GM19193 (cell line): ENCODE measurements around the gene INPP4B.

ENCODE experiments used
- POLR2A ChIP-seq: IDR thresholded peaks from 4 replicates; pipeline ENCODE4 v1.6.1; 2011; ENCODE audit not compliant: insufficient read depth, insufficient read length; ENCODE audit errors: extremely low read depth

Gene INPP4B

GRCh38 chr4:142801966-142802365 is 44.1 kb downstream of the INPP4B start:
- no peak for TF ChIP-seq POLR2A

DNA sequence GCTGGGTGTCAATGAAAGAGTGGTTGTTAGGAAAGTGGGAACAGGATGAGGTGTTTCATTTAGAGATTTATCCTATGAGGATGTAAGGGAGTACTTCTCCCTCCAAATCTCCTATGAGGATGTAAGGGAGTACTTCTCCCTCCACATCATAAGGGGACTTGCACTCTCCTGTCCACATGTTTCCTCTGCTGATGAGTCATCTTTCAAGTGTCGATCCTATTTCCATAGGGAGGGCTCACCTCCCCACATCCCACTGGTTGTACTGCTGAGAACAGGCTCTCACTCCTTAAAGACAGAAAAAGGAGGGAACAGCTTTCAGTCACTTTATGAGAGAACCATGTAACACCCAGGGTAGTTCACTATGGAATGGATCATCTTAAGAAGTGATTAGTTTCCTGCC is 65.0 kb downstream of the INPP4B start:
- no peak for TF ChIP-seq POLR2A

DNA sequence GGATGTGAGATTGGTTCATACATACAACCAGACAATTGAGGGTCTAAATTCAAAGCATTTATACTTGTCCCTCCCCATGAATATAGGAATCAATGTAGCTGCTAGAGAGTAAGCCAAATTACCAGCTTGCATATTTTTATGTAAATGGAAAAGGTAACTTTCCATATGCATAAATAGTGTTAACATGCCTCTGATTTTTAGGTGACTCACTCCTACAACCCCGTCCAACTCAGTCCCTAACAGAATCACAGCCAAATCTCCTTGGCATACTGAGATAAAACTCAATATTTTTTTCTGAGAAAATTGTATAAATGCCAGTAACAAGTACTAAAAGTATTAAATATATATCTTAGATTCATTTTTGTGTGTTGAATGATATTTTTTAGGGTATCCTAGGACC is 67.2 kb downstream of the INPP4B start:
- TF ChIP-seq POLR2A: no peak

- no peak for TF ChIP-seq POLR2A
Measured at GRCh38 chr4:142778430-142778829, 67.7 kb downstream of the INPP4B start.

GRCh38 chr4:142777045-142777743 is 68.9 kb downstream of the INPP4B start:
- no peak for TF ChIP-seq POLR2A

DNA sequence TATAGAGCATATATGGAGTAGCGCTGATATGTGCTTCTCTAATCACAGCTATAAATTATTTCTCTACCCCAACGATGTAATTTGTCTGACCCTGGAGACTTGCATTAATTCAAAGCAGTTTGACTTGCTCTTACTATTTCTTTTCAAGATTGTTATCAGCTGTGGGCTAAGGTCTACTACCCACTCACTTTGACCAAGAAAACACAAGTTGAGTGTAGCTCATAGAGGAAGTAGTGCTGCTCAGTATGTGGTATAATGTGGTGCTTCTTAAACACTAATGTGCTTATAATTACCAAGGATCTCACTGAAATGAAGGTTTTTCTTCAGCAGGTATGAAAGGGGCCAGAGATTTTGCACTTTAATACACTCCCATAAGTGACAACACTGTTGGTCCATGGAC is 70.1 kb downstream of the INPP4B start:
- no peak for TF ChIP-seq POLR2A

GRCh38 chr4:142773505-142773904 is 72.6 kb downstream of the INPP4B start:
- TF ChIP-seq POLR2A: no peak

DNA sequence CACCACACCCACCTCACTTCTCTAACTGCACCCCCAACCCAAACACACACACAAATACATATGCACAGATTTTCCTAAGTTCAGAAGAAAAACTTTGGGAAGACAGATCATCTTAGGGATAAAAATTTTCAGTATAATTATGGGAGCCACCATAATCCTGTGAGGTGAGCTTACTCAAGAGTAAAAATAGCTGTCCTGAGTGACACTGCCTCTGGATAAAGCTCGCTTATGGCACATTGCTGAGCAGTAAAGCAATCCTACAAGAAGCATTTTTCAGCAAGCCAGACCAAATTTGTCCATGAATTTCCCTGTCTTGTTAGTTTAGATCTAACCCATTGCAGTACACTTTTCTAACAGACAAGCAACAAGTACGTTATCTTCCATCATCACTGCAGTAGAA is 83.8 kb downstream of the INPP4B start:
- no peak for TF ChIP-seq POLR2A

- no peak for TF ChIP-seq POLR2A
Measured at GRCh38 chr4:142752202-142752786, 93.8 kb downstream of the INPP4B start.

- TF ChIP-seq POLR2A: no peak
Measured at GRCh38 chr4:142743121-142743825, 102.8 kb downstream of the INPP4B start.

- no peak for TF ChIP-seq POLR2A
Measured at GRCh38 chr4:142741995-142742394, 104.1 kb downstream of the INPP4B start.

GRCh38 chr4:142728233-142728632 is 117.9 kb downstream of the INPP4B start:
- no peak for TF ChIP-seq POLR2A

GRCh38 chr4:142727149-142727548 is 119.0 kb downstream of the INPP4B start:
- TF ChIP-seq POLR2A: no peak

- TF ChIP-seq POLR2A: no peak
Measured at GRCh38 chr4:142725886-142726285, 120.2 kb downstream of the INPP4B start.

DNA sequence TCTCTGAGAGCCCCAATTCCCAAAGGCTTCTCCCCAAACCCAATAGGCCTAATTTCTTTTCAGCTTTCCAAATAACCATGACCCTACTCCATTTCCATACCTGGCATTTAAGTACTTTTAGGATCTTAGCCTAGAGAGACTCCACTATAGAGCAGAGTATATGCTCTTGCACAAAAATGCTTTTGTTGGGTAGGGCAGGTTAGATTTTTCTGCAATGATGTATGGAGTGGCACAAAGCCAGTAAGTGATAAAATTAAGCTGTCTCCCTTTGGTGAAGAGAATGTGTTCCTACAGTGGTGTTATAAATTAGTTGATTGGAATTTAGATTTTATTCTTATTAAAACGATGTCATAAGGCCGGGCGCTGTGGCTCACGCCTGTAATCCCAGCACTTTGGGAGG is 124.9 kb downstream of the INPP4B start:
- TF ChIP-seq POLR2A: no peak

GRCh38 chr4:142719854-142720541 is 126.1 kb downstream of the INPP4B start:
- no peak for TF ChIP-seq POLR2A

DNA sequence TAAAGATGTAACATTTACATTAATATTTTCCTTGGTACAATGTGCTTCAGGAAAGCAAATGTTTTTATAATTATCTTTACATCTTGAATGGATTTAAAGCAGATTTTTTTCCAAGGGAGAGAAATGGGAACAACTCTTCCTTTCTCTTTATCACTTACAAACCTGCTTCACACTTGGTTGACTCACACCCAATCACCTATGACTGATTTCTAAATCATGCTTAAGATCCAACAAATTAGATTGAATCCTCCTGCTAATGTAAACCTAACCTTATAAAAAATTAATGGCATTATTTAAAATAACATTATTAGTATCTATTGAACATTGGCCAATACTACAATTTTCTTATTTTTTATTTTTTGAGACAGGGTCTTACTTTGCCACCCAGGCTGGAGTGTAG is 127.1 kb downstream of the INPP4B start:
- TF ChIP-seq POLR2A: no peak

GRCh38 chr4:142715727-142716126 is 130.4 kb downstream of the INPP4B start:
- no peak for TF ChIP-seq POLR2A
